ENCODE data around the gene DPY19L1. TPM values are rescaled to one million over a fixed set of nuclear protein-coding genes. Genes with fewer than 3 reads are reported as not detected.

DPY19L1 gene
- total RNA-seq, 1 donor from 2014 or later, result 48.2 TPM

DNA sequence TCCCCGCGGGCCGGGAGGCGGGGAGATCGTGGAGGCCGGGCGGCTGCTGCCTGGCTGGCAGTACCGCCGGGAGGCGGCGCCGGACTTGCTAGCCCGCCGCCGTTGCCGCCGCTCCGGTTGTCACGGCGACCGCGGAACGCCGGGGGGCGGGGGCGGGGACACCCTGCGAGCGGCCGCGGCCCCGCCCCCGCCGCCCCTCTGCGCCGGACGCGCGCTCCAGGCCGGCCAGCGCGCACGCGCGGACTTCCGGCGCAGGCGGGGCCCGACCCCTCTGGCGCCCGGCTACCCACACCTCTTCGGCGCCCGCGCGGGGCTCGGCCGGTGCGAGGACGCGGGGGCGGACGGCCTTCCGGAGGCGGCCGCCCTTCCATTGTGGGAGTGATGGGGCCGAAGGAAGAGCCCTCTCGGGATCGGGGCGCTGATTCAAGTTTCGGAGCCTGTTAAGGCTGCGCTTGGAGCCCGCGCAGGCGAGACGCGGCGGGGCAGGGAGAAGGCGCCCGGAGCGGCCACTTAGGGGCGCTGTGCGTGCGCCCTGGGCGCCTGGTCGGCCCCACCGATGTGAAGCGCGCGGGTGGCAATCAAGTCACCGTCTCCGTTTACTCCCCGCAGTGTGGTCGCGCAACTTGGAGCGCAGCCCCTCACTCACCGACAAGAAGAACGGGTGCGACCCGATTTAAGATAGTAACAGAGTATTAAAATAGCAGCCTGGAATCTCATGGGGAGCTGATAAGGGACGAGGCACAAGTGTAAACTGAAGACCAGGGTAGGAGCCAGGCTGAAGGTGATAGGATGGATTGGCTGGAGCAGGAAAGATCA is 449 bp upstream of the DPY19L1 start:
- H3K4me3 Mint-ChIP-seq, result peak overlapping the region; percentile 91
- Histone ChIP-seq H3K36me3 (no peaks in the 10 kb centered on the region), H2AFZ (replicated peaks) (peak overlapping the region; percentile 60), H4K20me1 (ENCODE audit: low read depth) (peaks cover 35% of the 10 kb centered on the region), H3F3A (ENCODE audit: low read depth) (peaks cover 17% of the 10 kb centered on the region), H3K4me3 (peak overlapping the region; percentile 98), H3K79me2 (ENCODE audit: low read depth) (peaks cover 37% of the 10 kb centered on the region), H3K4me1 (peaks cover 16% of the 10 kb centered on the region), H3K9ac (no peak overlapping the region), H3K9me3 (ENCODE audit: low read depth) (no peaks in the 10 kb centered on the region), H3K27ac (peak overlapping the region; percentile 79), H3K4me2 (peak overlapping the region; percentile 78), H3K27me3 (peaks cover 2% of the 10 kb centered on the region)
- peak; percentile 98 for DNase-seq (ENCODE audit: low spot score)
- H3K27ac Mint-ChIP-seq, result peak overlapping the region; percentile 91
- TF ChIP-seq, protein P1, sequence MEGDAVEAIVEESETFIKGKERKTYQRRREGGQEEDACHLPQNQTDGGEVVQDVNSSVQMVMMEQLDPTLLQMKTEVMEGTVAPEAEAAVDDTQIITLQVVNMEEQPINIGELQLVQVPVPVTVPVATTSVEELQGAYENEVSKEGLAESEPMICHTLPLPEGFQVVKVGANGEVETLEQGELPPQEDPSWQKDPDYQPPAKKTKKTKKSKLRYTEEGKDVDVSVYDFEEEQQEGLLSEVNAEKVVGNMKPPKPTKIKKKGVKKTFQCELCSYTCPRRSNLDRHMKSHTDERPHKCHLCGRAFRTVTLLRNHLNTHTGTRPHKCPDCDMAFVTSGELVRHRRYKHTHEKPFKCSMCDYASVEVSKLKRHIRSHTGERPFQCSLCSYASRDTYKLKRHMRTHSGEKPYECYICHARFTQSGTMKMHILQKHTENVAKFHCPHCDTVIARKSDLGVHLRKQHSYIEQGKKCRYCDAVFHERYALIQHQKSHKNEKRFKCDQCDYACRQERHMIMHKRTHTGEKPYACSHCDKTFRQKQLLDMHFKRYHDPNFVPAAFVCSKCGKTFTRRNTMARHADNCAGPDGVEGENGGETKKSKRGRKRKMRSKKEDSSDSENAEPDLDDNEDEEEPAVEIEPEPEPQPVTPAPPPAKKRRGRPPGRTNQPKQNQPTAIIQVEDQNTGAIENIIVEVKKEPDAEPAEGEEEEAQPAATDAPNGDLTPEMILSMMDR (IDR thresholded peaks at IDR 0.05), result peak; percentile 81
- TF ChIP-seq EZH2 (IDR thresholded peaks at IDR 0.05), result peak; percentile 34
- TF ChIP-seq EZH2phosphoT487 (IDR thresholded peaks at IDR 0.05), result no peak
- peaks cover 8% of the 10 kb centered on the region for H3K27me3 Mint-ChIP-seq (ENCODE audit: insufficient read depth, low read depth)
- H3K36me3 Mint-ChIP-seq, result peaks cover under 1% of the 10 kb centered on the region
- H3K9me3 Mint-ChIP-seq, result peaks cover under 1% of the 10 kb centered on the region
- H3K4me1 Mint-ChIP-seq, result peaks cover 29% of the 10 kb centered on the region

DNA sequence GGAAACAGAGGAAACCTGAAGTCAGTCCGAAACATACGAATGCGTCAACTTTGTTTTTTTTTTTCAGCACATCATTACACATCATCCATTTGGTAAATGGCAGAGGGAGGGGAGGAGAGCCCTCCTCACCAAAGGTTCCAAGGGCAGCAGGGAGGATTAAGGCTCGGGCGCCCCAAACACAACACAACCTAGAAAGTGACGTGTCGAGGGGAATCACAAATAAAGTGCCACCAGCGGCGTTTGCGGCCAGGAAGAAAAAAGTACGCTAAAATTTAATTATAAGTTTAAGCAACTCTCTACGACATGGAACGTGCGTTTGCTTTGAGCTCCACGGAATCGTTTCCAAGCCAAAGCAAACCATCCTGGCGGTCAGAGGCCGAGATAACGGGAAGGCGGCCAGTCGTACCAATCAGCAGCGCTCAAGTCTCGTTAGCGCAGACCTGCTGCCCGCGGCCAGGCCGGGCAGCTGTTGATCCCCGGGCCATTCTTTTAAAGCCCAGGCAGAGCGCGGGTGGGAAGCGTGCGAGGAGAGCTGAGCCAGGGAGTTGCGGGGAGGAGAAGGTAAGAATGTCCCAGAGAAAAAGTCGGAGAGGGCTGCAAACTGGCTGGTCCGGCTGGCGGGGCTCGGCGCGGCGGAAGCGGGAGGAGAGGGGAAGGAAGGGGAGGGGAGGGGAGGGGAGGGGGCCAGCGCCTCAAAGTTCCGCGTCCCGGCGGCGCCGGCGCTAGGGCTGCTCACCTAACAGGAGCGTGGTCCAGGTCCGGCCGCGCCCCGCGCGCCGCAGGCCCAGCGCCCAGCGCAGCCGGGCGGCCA is 719 bp downstream of the DPY19L1 start:
- Histone ChIP-seq H3K4me2 (peak overlapping the region; percentile 86), H3K27me3 (peaks cover 2% of the 10 kb centered on the region), H3K9me3 (ENCODE audit: low read depth) (no peaks in the 10 kb centered on the region), H3K36me3 (no peaks in the 10 kb centered on the region), H3K4me3 (peak overlapping the region; percentile 74), H3K79me2 (ENCODE audit: low read depth) (peaks cover 49% of the 10 kb centered on the region), H2AFZ (replicated peaks) (peak overlapping the region; percentile 77), H3K4me1 (peaks cover 16% of the 10 kb centered on the region), H3K27ac (no peak overlapping the region), H3F3A (ENCODE audit: low read depth) (peaks cover 17% of the 10 kb centered on the region), H4K20me1 (ENCODE audit: low read depth) (peaks cover 39% of the 10 kb centered on the region), H3K9ac (peak overlapping the region; percentile 25)
- peaks cover 4% of the 10 kb centered on the region for H3K36me3 Mint-ChIP-seq
- peaks cover 10% of the 10 kb centered on the region for H3K27me3 Mint-ChIP-seq (ENCODE audit: insufficient read depth, low read depth)
- TF ChIP-seq, protein P1 (IDR thresholded peaks at IDR 0.05), result peak; percentile 5
- TF ChIP-seq EZH2 (IDR thresholded peaks at IDR 0.05), result no peak
- no peak for TF ChIP-seq EZH2phosphoT487 (IDR thresholded peaks at IDR 0.05)
- peak overlapping the region; percentile 95 for H3K4me3 Mint-ChIP-seq
- H3K27ac Mint-ChIP-seq, result peak overlapping the region; percentile 87
- peak; percentile 88 for DNase-seq (ENCODE audit: low spot score)
- peaks cover 34% of the 10 kb centered on the region for H3K4me1 Mint-ChIP-seq
- peaks cover 6% of the 10 kb centered on the region for H3K9me3 Mint-ChIP-seq

DNA sequence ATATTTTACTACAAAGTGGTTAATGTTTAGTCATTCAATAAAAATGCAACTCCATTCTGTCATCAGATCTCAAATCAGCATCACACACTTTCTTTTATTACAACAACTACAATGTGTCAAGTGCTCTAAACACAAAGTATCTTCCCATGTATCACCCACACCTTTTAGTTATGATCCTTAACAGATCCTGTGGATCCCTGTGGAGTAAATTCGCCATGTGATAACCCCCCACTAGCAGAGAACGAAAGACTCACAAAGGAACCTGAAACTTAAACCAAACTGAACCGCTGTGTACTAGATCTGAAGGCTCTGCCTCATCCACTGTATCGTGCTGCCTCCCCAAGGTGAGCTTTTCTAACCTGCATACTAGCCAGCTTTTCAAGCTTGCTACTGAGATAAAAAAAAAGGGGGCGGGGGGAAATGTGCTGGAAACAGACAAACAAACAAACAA is 1.7 kb downstream of the DPY19L1 start:
- Mint-ChIP-seq H3K4me3 (peak overlapping the region; percentile 95), H3K9me3 (peaks cover 6% of the 10 kb centered on the region), H3K27ac (peak overlapping the region; percentile 31), H3K27me3 (ENCODE audit: insufficient read depth, low read depth) (peaks cover 10% of the 10 kb centered on the region), H3K4me1 (peaks cover 33% of the 10 kb centered on the region), H3K36me3 (peaks cover 4% of the 10 kb centered on the region)
- H3K27me3 ChIP-seq, result no peaks in the 10 kb centered on the region
- H3K36me3 ChIP-seq, result no peaks in the 10 kb centered on the region
- DNase-seq (ENCODE audit: low spot score), result peak; percentile 68
- peak overlapping the region; percentile 86 for H3K4me2 ChIP-seq
- peaks cover 16% of the 10 kb centered on the region for H3K4me1 ChIP-seq
- H3K9me3 ChIP-seq (ENCODE audit: low read depth), result no peaks in the 10 kb centered on the region
- TF ChIP-seq EZH2 (IDR thresholded peaks at IDR 0.05) (no peak), EZH2phosphoT487 (IDR thresholded peaks at IDR 0.05) (no peak)
- TF ChIP-seq, protein P1 (IDR thresholded peaks at IDR 0.05), result peak; percentile 16
- H2AFZ ChIP-seq (replicated peaks), result no peak overlapping the region
- peaks cover 59% of the 10 kb centered on the region for H3K79me2 ChIP-seq (ENCODE audit: low read depth)
- no peak overlapping the region for H3K9ac ChIP-seq
- peaks cover 47% of the 10 kb centered on the region for H4K20me1 ChIP-seq (ENCODE audit: low read depth)
- H3K4me3 ChIP-seq, result peak overlapping the region; percentile 74
- H3F3A ChIP-seq (ENCODE audit: low read depth), result peaks cover 17% of the 10 kb centered on the region
- no peak overlapping the region for H3K27ac ChIP-seq
